ENCODE data around the gene RAB3IP.

RAB3IP gene, protein sequence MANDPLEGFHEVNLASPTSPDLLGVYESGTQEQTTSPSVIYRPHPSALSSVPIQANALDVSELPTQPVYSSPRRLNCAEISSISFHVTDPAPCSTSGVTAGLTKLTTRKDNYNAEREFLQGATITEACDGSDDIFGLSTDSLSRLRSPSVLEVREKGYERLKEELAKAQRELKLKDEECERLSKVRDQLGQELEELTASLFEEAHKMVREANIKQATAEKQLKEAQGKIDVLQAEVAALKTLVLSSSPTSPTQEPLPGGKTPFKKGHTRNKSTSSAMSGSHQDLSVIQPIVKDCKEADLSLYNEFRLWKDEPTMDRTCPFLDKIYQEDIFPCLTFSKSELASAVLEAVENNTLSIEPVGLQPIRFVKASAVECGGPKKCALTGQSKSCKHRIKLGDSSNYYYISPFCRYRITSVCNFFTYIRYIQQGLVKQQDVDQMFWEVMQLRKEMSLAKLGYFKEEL

DNA sequence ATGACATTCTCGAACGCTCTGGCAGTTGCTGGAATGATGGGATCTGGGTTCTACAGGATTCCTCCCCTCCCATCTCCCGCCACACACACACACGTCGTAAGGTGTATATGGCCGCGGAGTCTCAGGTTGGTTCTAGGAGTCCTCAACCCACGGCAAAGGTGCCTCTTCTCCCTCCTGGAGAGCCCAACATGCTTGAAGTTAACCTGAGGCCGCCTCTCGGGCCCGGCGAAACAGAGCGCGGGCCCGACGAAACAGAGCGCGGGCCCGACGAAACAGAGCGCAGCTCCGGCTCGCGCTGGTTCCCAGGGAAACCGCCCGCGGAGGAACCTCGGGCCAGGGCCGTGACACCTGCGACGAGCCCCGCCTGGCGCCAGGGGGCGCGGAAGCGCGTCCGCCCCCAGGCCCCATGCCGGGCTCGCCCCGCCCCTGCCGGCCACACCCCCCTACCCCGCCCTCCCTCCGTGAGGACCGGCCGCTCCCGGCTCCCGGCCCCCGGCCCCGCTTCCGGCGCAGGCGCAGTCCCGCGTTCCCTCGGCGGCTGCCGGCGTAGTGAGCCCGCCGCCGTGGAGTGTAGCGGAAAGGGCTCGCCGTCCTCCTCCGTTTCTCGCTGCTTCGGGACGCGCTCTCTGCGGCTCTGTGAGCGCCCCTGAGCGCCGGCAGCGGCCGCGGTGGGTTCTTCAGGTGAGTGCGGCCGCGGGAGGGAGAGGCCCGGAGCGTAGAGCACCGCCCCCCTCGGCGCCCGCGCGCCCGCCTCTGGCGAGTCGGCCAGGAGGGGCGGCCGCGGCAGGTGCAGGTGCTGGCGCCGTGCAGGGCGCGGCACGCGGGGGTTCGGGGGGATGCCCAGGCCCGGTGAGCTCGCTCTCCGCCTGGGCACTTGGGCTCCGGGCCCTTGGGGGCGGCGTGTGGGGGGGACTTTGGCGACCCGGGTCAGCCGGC lies at the start of gene RAB3IP:
RAB3IP (plus strand) TSS at position 510 of the 936 bp plus-strand sequence. CDS start 16,549 bp downstream, outside the sequence.
- peak; percentile 94 for DNase-seq (ENCODE audit: low spot score)

DNA sequence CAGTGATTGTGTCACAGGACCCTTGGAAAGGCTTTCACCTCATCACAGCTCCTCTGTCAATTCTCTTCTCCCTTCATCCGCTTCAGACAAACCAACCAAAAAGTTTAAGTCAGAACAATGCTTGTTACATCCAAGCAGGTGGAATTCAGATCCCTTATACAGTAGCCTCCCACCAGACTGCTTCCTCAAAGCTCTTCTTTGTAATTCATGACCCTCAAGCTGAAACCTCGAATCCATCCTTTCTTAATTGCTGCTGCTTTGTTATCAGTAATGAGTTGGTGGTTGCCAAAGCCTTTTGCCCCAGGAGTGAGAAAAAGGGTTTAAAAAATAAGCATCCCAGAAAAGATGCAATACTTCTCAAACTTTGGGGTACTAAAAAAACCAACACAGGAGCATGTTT lies 49.0 kb upstream of the RAB3IP start:
- no peak for DNase-seq (ENCODE audit: low spot score)

DNA sequence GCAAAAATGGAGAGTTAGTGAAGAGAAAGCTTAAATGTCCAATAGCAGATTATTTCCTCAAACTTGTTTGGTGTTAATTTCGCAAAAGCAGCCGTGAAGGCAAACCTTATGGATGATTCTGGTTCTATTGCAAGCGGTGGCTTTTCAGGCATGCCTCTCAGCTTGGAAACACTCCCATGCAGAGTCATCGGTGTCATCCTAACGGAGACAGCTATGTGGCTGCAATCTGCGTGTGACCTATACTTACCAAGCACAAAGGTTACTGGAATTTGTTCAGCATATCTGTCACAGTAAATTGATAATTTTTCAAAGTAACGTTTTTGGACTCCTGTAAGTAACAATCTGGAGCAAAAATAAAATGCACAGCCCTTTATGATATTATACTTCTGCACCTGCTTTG lies 44.5 kb upstream of the RAB3IP start:
- DNase-seq (ENCODE audit: low spot score): no peak

DNA sequence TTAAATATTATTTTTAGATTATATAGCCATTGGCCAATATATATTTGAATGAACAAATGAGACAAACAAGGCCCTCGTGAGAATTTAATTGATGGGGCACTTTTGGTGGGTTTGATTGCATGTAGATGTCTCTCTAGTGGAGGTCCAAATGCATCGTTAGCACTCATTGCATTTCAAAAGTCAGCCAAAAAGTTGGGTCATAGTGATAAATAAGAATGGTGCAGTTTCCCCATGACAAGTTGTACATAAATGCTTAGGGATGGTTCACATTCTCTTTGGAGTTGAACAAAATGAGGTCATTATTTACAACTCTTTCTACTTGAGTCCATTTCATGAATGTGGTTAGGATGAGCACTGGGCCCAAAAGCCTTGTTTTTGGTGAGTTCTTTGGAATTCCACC lies 40.6 kb upstream of the RAB3IP start:
- DNase-seq (ENCODE audit: low spot score): no peak

DNA sequence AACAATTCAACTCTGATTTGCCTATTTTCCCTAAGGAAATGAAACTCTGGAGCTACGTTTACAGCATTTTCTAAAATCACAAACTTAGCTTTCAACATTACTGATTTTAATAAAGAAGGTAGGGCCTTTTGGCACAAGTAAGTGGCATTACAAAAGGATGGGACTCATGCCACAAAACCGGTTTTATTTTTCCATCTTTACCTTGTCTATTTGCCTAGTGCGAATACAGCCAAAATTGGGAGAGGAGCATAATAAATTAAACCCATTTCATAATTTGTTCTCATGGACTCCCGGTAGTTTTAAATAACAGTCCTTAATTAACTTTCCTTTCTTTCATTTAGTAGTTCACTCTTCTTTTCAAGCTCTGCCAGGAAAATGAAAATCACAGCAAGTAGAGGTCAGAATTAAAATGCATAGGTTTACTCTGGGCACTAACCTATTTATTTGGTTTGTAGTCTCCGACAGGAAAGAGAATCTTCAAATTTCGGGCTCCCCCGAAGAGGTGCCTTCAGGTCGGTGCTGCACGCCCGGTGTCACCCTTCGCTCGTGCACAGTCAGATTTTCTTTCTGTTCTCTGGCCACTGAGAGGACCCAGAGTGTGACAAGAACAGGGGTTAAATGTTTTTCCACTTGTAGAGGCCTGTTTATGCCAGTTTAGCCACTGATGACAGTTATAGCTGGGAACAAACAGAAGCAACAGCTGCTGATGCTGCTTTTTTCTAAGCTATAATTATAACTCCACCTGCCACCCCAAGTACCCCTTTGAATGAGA lies 39.7 kb upstream of the RAB3IP start, which contains the start of gene BEST3:
BEST3 (minus strand) TSS at position 535 of the 772 bp plus-strand sequence. CDS start 1,505 bp downstream, outside the sequence.
- DNase-seq (ENCODE audit: low spot score): no peak

DNA sequence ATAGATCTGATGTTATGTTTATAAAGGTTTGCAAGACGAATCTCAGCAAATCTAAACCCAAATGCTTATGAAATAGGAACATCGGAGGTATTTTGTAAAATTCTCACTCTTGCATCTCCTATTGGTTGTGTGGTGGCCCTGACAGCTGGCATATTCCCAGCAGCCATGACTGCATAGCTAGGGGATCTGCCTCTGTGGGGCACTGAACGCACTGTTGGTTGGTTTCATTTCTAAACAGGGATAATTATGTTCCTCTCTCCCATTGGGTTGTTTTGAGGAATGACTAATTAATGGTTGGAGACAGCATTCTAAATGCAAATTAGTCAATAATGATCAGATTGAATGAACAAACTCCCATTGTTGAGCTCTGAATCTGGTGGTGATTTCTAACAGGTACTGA lies 36.8 kb upstream of the RAB3IP start:
- no peak for DNase-seq (ENCODE audit: low spot score)

DNA sequence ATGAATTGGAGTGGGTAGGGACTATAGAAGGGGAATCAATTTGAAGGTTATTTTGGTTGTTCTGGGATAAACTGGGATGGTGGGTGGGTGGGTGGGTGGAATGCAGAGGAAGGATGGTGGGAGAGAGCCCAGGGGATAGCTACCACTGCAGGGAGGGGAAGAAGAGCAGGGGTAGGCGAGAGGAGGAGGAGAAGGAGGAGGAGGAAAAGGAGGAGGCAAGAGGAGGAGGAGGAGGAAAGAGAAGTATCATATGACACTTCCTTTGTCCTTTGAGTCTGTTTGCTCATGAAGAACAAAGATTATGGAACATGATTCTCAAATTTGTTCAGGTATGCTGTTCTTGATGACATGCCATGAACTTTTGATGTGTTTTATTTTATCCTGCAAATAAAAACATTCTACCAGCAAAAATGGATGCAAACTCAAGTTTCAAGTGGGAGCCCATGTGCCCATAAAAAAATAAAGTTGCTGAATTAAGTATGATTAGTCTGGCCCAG lies 35.5 kb upstream of the RAB3IP start:
- DNase-seq (ENCODE audit: low spot score): no peak

DNA sequence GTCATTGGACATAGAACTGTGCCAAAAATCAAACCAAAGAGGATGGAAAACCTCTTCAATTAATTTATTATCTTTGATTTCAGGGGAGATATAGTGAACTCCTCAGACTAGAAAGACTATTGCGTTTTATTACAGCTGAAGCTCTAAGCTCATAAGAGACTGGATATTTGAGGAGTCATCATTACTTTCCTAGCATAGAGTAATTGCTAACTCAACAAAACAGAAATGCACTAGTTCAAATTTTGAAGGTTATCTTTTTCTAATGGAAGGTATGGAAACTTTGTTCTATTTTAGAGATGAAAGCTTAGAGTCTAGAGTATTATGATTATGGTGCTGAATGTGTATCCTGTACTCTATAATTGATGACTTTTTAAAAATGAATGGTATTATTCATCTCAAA lies 34.3 kb upstream of the RAB3IP start:
- no peak for DNase-seq (ENCODE audit: low spot score)

DNA sequence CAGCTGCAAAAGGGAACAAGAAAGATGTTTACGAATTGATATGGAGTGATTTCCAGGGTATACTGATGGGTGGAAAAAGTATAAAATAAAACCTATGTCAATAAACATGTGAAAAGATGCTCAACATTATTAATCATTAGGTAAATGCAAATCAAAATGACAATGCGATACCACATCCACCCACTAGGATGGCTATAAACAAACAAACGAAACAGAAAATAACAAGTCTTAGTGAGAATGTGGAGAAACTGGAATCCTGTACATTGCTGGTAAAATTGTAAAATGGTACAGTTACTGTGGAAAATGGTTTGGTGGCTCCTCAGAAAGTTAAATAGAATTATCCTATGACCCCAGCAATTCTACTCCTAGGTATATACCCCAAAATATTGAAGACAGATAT lies 30.0 kb upstream of the RAB3IP start:
- DNase-seq (ENCODE audit: low spot score): no peak

DNA sequence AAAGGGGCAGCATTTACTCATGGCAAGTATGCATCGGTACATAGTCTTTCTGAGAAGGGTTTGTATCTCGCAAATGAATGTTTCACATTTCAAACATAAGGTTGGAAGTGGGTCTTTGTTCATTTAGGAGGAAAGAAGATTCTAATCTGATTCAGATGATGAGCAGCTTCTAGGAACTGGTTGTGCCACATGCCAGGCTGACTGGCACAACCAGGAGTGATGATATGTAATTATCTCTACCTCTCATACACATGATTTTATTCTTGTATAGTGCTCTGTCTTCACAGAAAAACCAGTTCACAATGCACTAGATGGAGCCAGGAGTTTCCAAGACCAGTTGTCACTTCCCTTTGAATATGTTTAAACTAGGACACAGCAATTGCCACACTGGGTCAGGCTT lies 25.8 kb upstream of the RAB3IP start:
- DNase-seq (ENCODE audit: low spot score): no peak

DNA sequence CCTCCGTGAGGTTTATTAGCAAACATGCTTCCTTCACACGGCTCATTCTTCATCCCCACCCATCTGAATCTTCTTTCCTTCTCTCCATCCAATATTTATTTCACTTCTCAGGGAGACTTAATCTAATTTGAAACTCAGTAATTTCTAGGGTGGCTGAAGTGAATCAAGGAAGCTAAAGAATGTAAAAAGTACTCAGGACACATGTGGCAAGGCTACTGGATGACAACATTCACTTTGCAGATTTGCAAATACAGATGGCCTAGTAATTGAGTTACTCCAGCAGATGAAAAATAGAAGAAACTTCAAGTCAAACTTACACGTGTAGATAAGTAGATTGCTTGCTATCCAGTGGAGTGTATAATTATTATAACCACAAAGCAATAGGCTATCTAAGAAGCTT lies 24.1 kb upstream of the RAB3IP start:
- no peak for DNase-seq (ENCODE audit: low spot score)

DNA sequence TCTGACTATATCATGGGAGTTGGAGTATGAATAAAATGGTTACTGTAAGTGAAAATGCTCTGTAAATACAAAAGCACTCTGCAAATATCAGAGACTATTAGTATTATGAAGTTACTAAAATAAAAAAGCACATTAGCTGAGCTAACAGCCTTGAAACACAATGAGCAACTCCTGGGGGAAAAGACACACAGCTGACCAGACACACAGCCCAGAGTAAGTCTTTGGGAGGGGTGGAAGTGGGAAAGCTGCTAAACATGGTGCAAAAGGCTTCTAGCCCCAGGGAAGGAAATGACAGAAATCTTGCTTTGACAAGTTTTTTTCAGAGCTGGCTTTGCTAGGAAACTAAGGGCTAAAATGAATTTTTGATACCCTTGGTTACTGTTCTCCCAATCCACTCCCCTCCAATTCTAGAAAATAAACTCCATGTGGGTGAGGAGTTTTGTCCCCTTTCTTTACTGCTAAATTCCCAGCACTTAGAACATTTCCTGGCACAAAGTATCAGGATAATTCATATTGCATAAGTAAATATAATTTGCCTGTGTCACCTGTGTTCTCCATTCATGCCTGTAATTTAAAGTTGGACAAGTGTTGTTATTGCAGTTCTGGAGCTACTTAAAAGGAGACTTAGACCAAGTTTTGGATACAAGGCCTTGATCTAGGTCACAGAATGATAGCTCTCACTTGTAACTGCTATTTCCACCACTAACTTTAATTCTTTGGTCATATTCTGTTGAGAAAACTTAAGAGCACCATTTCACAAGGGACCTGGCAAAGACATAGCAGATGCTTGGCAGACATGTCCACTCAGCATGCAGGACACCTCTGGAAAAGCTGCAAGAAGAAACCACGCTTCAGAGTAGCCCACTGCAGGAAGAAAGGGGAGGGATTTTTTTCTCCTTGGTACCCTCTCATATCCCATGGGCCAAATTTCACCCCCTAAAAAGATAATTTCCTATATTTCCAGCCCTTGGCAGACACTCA lies 19.0 kb upstream of the RAB3IP start:
- DNase-seq (ENCODE audit: low spot score): no peak

DNA sequence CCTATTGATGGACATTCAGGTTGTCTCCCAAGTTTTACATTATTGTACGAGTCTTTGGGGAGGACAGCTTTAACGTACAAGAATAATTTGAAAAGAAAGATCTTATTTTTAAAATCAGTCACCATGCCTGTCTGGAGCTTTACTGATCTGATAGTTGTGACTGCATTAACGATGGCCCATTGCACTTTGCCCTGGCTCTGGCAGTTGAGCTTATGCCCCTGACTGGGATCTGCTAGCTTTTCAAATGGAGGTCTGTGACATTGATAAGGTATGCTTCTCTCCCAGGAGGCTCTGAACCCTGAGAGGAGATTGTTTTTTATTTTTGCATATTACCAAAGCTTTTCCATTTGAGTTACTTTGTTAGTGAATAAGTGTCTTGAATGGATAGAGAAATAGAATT lies 17.9 kb upstream of the RAB3IP start:
- DNase-seq (ENCODE audit: low spot score): no peak

DNA sequence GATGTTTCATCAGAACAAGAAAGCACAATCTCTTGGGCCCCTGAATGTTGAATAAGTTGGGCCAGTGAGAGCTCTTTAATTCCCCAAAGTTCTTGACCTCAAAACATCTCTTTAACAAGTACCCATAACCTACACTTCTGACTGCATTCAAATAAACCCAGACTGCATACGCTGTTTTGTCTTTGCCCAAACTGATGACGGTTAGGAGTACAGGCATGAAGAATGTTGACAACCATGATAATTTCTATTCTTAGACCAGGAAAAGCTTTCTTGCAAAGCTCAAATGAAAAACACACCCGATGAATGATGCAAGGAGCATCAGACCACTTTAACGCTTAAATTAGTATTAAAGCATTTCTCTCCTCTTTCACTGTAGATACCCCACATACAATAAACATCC lies 11.7 kb upstream of the RAB3IP start:
- no peak for DNase-seq (ENCODE audit: low spot score)

DNA sequence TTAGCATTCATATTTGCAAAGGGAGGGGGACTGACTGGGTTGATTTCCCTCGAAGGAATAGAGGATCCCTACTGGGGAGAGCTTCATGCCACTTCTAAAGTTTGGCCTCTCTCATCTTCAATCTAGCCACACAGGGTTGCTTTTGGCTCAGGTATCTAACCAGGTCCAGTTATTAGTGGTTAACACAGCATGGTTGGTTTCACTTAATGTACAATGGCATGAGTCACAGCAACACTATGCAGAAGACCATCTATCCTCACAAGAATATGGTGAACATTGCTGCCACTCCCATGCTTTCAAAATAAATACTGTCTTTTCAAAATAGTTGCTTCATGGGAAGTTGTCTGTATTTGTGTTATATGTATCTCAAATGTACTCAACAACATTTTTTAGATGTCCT lies 6.6 kb upstream of the RAB3IP start:
- no peak for DNase-seq (ENCODE audit: low spot score)

DNA sequence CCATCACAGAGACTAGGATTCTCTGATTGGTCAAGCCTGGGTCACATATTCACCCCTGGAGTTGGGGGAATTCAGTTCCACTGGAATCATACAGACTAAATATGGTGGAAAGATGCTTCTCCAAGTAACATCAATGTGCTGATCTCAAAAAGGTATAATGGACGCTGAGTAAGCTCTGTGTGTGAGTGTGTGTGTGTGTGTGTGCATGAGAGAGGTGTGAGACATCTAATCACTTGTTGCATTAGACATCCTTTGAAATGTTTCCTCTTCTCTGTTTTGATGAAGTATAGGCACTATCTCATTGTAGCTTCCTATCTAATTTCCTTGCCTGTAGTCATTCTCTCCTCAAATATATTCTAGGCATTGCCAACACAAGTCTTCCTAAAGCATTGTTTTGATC lies 5.0 kb upstream of the RAB3IP start:
- no peak for DNase-seq (ENCODE audit: low spot score)

DNA sequence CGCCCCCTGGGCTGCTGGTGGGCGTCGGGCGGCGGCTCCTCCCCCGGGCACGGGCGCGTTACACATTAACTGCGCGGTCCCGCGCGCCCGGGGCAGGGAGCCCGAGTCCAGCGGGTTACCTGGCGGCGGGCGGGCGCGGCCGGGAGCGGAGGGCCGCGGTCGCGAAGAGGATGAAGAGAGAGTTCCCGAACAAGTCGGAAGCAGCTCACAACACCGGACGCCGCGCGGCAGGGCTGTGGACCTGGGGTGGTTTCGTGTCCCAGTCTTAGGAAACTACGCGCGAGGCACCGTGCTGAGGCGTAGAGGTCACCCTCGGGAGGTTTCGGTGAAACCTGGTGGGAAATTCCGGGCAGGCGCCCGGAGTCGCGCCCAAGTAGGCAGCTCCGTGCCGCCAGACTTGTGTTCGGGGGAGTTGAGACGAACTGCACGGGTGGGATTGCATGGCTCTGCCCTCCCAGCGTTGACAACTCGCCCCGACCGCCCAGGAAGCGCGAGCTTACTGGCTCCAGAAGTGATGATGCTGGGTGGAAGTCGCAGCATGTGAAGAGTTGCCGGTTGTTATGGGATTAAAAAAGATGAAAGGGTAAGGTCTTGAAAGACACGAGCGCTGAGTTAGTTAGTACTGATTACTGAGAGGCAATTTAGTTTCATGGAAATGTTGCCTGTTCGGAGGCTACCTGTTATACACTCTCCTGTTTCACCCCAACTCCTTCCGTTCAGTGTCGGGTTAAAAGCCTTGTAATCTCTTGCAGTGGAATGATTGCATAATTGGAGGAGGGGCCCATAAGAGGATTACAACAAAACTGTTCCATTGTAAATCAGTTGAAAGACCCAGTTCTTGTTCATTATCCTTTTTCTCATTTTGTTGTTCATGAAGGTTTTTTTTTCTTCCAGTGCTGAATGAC lies 879 bp downstream of the RAB3IP start:
- DNase-seq (ENCODE audit: low spot score): peak; percentile 49

DNA sequence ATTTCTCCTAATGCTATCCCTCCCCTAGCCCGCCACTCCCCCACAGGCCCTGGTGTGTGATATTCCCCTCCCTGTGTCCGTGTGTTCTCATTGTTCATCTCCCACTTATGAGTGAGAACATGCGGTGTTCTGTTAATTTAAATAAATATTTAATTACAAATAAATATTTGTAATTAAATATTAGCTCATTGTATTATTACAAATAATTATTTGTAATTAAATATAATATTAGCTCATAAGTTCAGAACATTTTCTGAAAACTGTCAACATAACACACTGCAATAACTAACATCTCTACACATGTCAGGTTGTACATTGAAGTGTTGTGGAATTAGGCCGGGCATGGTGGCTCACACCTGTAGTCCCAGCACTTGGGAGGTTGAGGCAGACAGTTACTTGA lies 5.4 kb downstream of the RAB3IP start:
- no peak for DNase-seq (ENCODE audit: low spot score)

DNA sequence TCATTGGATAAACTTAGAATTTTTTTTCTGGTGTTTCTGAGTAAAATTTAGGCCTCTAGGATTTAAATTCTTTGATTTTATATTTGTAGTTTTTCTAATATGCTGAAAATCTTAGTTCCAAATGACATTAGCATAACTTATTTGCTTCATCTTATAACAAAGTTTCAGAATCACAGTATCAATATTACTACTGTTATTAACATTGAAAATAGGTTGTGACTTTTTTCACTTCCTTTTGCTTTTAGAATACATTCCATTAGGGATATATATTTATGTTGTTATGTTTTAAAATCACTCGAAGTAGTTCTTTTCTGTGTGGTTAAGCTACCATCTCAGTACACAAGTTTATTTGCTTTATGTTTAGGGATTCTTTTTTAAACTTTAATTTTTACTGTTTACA lies 12.8 kb downstream of the RAB3IP start:
- no peak for DNase-seq (ENCODE audit: low spot score)

DNA sequence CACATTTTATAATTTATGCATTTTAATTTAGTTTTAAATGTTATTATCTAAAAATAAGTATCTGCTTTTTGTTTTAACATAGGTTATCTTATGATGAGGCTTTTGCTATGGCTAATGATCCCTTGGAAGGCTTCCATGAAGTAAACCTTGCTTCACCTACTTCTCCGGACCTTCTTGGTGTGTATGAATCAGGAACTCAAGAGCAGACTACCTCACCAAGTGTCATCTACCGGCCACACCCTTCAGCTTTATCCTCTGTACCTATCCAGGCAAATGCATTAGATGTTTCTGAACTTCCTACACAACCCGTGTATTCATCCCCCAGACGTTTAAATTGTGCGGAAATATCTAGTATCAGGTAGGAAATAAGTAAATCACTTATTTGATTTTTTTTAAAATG lies 16.6 kb downstream of the RAB3IP start:
- DNase-seq (ENCODE audit: low spot score): no peak

Measured in CD4-positive, alpha-beta T cell treated with Interleukin-6 at 100 ng/mL for 8 hours (primary cell).